Mesenchymal stem cell (in vitro differentiated cells and primary cell): ENCODE measurements around the gene NXPE1.

Experiments
- DNase-seq: peaks from one replicate; pipeline ENCODE4 v3.0.0-alpha.2; 2013
- H2AFZ ChIP-seq: one replicate; pipeline ENCODE4 v1.6.1; 2013; ENCODE audit warnings: low read depth, mild to moderate bottlenecking, control low read depth, inconsistent platforms, low read length, moderate library complexity
- H2AK5ac ChIP-seq: 2 replicates; pipeline ENCODE4 v1.6.1; 2013; ENCODE audit warnings: low read length, moderate library complexity, mild to moderate bottlenecking, inconsistent platforms; ENCODE audit not compliant: severe bottlenecking
- H2BK120ac ChIP-seq: one replicate; pipeline ENCODE4 v1.6.1; 2013; ENCODE audit warnings: low read depth, mild to moderate bottlenecking, inconsistent platforms, low read length, moderate library complexity
- H2BK12ac ChIP-seq, 2 experiments: one replicate each; pipeline ENCODE4 v1.6.1; 2013; ENCODE audit warnings: inconsistent platforms in 2 of 2, low read length in 2 of 2, mild to moderate bottlenecking in 2 of 2, moderate library complexity in 2 of 2, control low read depth in 1 of 2
- H2BK15ac ChIP-seq: one replicate; pipeline ENCODE4 v1.6.1; 2013; ENCODE audit warnings: mild to moderate bottlenecking, low read depth, inconsistent platforms; ENCODE audit not compliant: poor library complexity, severe bottlenecking
- H2BK5ac ChIP-seq: 2 replicates; pipeline ENCODE4 v1.6.1; 2013; ENCODE audit warnings: low read depth, mild to moderate bottlenecking, low read length, control low read depth, inconsistent platforms; ENCODE audit not compliant: poor library complexity, severe bottlenecking
- H3K14ac ChIP-seq, 2 experiments: one replicate each; pipeline ENCODE4 v1.6.1; 2013; ENCODE audit warnings: inconsistent platforms in 2 of 2, low read length in 2 of 2, control low read depth in 1 of 2, mild to moderate bottlenecking in 1 of 2, moderate library complexity in 1 of 2
- H3K18ac ChIP-seq, 2 experiments: one replicate each; pipeline ENCODE4 v1.6.1; 2013; ENCODE audit warnings: inconsistent platforms in 2 of 2, low read length in 2 of 2, control low read depth in 1 of 2, low read depth in 1 of 2, mild to moderate bottlenecking in 1 of 2
- H3K23ac ChIP-seq, 2 experiments: one replicate each; pipeline ENCODE4 v1.6.1; 2013; ENCODE audit warnings: inconsistent platforms in 2 of 2, low read length in 2 of 2, mild to moderate bottlenecking in 2 of 2, moderate library complexity in 2 of 2, control low read depth in 1 of 2
- H3K27ac ChIP-seq: 2 replicates; pipeline ENCODE4 v1.5.1; 2013; ENCODE audit warnings: mild to moderate bottlenecking, moderate library complexity, low read length, control low read depth, inconsistent platforms; ENCODE audit not compliant: poor library complexity, severe bottlenecking
- H3K27me3 ChIP-seq, 2 experiments: 2 replicates each; pipeline versions ENCODE4 v1.6.1 to v1.7.0; 2013; ENCODE audit warnings: low read length in 2 of 2, mild to moderate bottlenecking in 2 of 2, moderate library complexity in 2 of 2, control low read depth in 1 of 2, inconsistent platforms in 1 of 2; ENCODE audit not compliant: control insufficient read depth in 1 of 2, insufficient read depth in 1 of 2
- H3K36me3 ChIP-seq, 2 experiments: 2 replicates each; pipeline versions ENCODE4 v1.6.1 to v1.7.0; 2013; ENCODE audit warnings: low read length in 2 of 2, control low read depth in 1 of 2, inconsistent platforms in 1 of 2, low read depth in 1 of 2, mild to moderate bottlenecking in 1 of 2; ENCODE audit not compliant: insufficient read depth in 2 of 2, control insufficient read depth in 1 of 2
- H3K4ac ChIP-seq, 2 experiments: one replicate each; pipeline ENCODE4 v1.6.1; 2013; ENCODE audit warnings: inconsistent platforms in 2 of 2, low read length in 2 of 2, mild to moderate bottlenecking in 2 of 2, moderate library complexity in 2 of 2, control low read depth in 1 of 2, low read depth in 1 of 2
- H3K4me1 ChIP-seq: 2 replicates; pipeline ENCODE4 v1.6.1; 2013; ENCODE audit warnings: low read depth, low read length, control low read depth; ENCODE audit not compliant: control insufficient read depth, insufficient read depth
- H3K4me2 ChIP-seq: 2 replicates; pipeline ENCODE4 v1.6.1; 2013; ENCODE audit warnings: low read length, mild to moderate bottlenecking, inconsistent platforms; ENCODE audit not compliant: poor library complexity, severe bottlenecking
- H3K4me3 ChIP-seq, 2 experiments: 2 replicates each; pipeline versions ENCODE4 v1.5.1 to v1.7.0; 2013; ENCODE audit warnings: low read length in 2 of 2, mild to moderate bottlenecking in 2 of 2, control low read depth in 1 of 2, low read depth in 1 of 2; ENCODE audit not compliant: insufficient read depth in 1 of 2
- H3K79me1 ChIP-seq: replicated peaks from 2 replicates; pipeline ENCODE4 v1.6.1; 2013; ENCODE audit warnings: mild to moderate bottlenecking, control low read depth, low read length, inconsistent platforms; ENCODE audit not compliant: poor library complexity, severe bottlenecking
- H3K9ac ChIP-seq: 2 replicates; pipeline ENCODE4 v1.7.0; 2013; ENCODE audit warnings: mild to moderate bottlenecking, low read length, moderate library complexity
- H3K9me3 ChIP-seq: 2 replicates; pipeline ENCODE4 v1.7.0; 2013; ENCODE audit warnings: mild to moderate bottlenecking, low read length; ENCODE audit not compliant: control insufficient read depth
- H4K8ac ChIP-seq: one replicate; pipeline ENCODE4 v1.6.1; 2013; ENCODE audit warnings: inconsistent platforms, mild to moderate bottlenecking, low read length, moderate library complexity
- H4K91ac ChIP-seq: one replicate; pipeline ENCODE4 v1.6.1; 2013; ENCODE audit warnings: mild to moderate bottlenecking, low read length, inconsistent platforms
- WGBS: methylation state at CpG from one replicate; pipeline ENCODE4 v1.1.7; 2013; ENCODE audit warnings: mixed read lengths; 5-methylcytosine and 5-hydroxymethylcytosine counted together

The NXPE1 gene

DNA sequence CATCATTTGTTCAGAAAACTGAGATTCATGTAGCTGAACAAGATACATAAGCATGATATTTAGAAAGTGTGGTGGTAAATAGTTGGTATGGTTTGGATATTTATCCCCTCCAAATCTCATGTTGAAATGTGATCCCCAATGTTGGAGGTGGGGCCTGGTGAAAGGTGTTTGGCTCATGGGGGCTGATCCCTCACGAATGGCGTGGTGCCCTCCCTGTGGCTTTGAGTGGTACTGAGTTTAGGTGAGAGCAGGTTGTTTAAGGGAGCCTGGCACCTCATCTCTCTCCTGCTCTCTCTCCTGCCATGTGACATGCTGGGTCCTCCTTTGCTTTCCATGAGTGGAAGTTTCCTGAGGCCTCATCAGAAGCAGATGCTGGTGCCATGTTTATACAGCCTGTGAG is 48.1 kb downstream of the NXPE1 start:
- H3K4me1 ChIP-seq = no peaks in the 10 kb centered on the region
- H3K23ac ChIP-seq = no peak overlapping the region
- no peak overlapping the region for H3K9ac ChIP-seq
- no peaks in the 10 kb centered on the region for H3K27me3 ChIP-seq
- no peak overlapping the region for H4K8ac ChIP-seq
- H3K79me1 ChIP-seq = no peaks in the 10 kb centered on the region
- no peak overlapping the region for H2BK5ac ChIP-seq
- H2BK120ac ChIP-seq = no peak overlapping the region
- H2AK5ac ChIP-seq = no peak overlapping the region
- H3K36me3 ChIP-seq = no peaks in the 10 kb centered on the region
- H3K4me2 ChIP-seq = no peak overlapping the region
- H2BK15ac ChIP-seq = no peak overlapping the region
- H2AFZ ChIP-seq = no peak overlapping the region
- peaks cover 4% of the 10 kb centered on the region for H3K9me3 ChIP-seq
- no peak overlapping the region for H4K91ac ChIP-seq
- no peak overlapping the region for H3K27ac ChIP-seq
- H3K4ac ChIP-seq = no peak overlapping the region
- DNase-seq = no peak
- H3K4me3 ChIP-seq = no peak overlapping the region
- 95% methylated on average over 2 of the region's 2 CpGs for WGBS
- H3K14ac ChIP-seq = no peak overlapping the region
- no peak overlapping the region for H3K18ac ChIP-seq
- no peak overlapping the region for H2BK12ac ChIP-seq

DNA sequence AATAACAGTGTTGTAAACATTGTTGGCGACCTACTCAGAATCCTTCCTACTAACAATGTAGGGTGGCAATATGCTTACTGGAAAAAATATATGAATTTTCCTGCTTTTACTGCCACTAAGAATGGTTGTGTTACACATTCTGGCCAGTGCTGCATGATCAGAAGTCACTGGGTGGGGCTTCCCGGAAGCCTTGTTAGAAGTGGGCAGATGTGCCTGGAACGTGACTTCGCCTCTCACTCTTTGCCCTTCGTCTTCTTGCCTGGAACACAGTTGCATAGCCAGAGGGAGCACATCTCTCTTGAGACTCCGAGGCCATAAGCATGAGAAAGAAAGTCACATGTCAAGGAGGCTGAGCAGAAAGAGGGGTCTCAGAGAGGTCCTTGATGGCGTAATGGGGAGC is 48.6 kb downstream of the NXPE1 start:
- Histone ChIP-seq H3K14ac (no peak overlapping the region), H3K79me1 (no peaks in the 10 kb centered on the region), H3K23ac (no peak overlapping the region), H3K9ac (no peak overlapping the region), H3K27ac (no peak overlapping the region), H3K9me3 (peaks cover 4% of the 10 kb centered on the region), H3K36me3 (no peaks in the 10 kb centered on the region), H2BK120ac (no peak overlapping the region), H3K18ac (no peak overlapping the region), H2BK12ac (no peak overlapping the region), H3K4me1 (no peaks in the 10 kb centered on the region), H4K8ac (no peak overlapping the region), H3K4me3 (no peak overlapping the region), H3K4ac (no peak overlapping the region), H3K27me3 (no peaks in the 10 kb centered on the region), H4K91ac (no peak overlapping the region), H3K4me2 (no peak overlapping the region), H2BK5ac (no peak overlapping the region), H2AFZ (no peak overlapping the region), H2BK15ac (no peak overlapping the region), H2AK5ac (no peak overlapping the region)
- no peak for DNase-seq
- 92% methylated on average over 6 of the region's 7 CpGs for WGBS

DNA sequence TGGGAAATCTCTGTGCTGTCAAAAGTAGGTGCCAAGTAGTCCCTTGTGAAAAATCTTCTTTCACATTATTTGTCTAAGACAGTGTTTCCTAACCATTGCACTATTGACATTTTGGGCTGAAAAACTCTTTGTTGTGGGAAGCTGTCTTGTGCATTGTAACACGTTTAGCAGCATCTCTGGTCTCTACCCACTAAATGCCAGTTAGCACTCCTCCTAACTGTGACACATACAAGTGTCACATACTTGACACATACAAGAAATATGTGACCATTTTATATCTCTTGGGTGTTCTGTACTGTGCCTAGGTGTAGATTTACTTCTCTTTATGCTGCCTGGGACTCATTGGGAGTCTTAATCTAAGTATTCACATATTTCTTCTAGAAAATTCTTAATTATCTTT is 57.8 kb downstream of the NXPE1 start:
- WGBS = 80% methylated on average over 1 of the region's 1 CpG

DNA sequence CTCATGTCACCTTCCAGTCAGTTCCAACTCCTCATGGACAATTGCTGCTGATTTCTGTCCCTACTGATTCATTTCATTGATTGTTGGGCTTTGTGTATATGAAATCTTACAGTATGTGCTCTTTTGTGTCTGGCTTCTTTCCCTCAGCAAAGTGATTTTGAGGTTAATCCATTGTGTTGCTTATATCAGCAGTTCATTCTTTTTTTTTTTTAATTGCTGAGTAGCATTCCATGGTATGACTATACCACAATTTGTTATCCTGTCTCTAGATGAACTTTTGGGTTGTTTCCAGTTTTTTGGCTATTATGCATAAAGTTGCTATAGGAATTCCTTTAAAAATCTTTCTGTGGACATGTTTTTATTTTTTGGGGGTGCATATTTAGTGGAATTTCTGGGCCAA is 59.9 kb downstream of the NXPE1 start:
- Histone ChIP-seq H3K27ac (no peak overlapping the region), H3K79me1 (no peaks in the 10 kb centered on the region), H3K27me3 (no peaks in the 10 kb centered on the region), H3K4ac (no peak overlapping the region), H2BK120ac (no peak overlapping the region), H3K18ac (no peak overlapping the region), H3K9ac (no peak overlapping the region), H3K4me1 (no peaks in the 10 kb centered on the region), H2BK12ac (no peak overlapping the region), H2BK5ac (no peak overlapping the region), H3K9me3 (no peaks in the 10 kb centered on the region), H3K4me2 (no peak overlapping the region), H2AK5ac (no peak overlapping the region), H2AFZ (no peak overlapping the region), H4K91ac (no peak overlapping the region), H3K14ac (no peak overlapping the region), H4K8ac (no peak overlapping the region), H3K36me3 (no peaks in the 10 kb centered on the region), H3K23ac (no peak overlapping the region), H3K4me3 (no peak overlapping the region), H2BK15ac (no peak overlapping the region)
- DNase-seq = no peak

More for the DNA sequence above, 57.8 kb downstream of the NXPE1 start:
- H3K36me3 ChIP-seq = no peaks in the 10 kb centered on the region
- H3K4ac ChIP-seq = no peak overlapping the region
- H2AK5ac ChIP-seq = no peak overlapping the region
- no peak overlapping the region for H2BK5ac ChIP-seq
- no peak overlapping the region for H4K91ac ChIP-seq
- H3K4me3 ChIP-seq = no peak overlapping the region
- no peaks in the 10 kb centered on the region for H3K4me1 ChIP-seq
- H3K23ac ChIP-seq = no peak overlapping the region
- no peak overlapping the region for H2BK120ac ChIP-seq
- no peak overlapping the region for H4K8ac ChIP-seq
- no peaks in the 10 kb centered on the region for H3K27me3 ChIP-seq
- peaks cover 10% of the 10 kb centered on the region for H3K9me3 ChIP-seq
- H2AFZ ChIP-seq = no peak overlapping the region
- H3K9ac ChIP-seq = no peak overlapping the region
- no peak overlapping the region for H2BK12ac ChIP-seq
- H2BK15ac ChIP-seq = no peak overlapping the region
- no peak overlapping the region for H3K18ac ChIP-seq
- H3K4me2 ChIP-seq = no peak overlapping the region
- no peak overlapping the region for H3K14ac ChIP-seq
- H3K79me1 ChIP-seq = no peaks in the 10 kb centered on the region
- H3K27ac ChIP-seq = no peak overlapping the region
- no peak for DNase-seq
